DND-41 (cell line): ENCODE measurements around the gene EPB41L2.

Experiments
- ATAC-seq: fragments of 200-7000 bp; cut with Tn5 transposase; 3 replicates; pipeline ENCODE4 v1.9.1; 2021; ENCODE audit warnings: low read depth; ENCODE audit not compliant: insufficient read depth
- DNase-seq: peaks from one replicate; pipeline ENCODE4 v3.0.0-alpha.2; 2020
- H2AFZ ChIP-seq: 2 replicates; pipeline ENCODE4 v1.6.0; 2012; ENCODE audit warnings: low read depth, low read length
- H3K27ac ChIP-seq: 2 replicates; pipeline ENCODE4 v1.5.1; 2012; ENCODE audit warnings: low read length, inconsistent platforms
- H3K27me3 ChIP-seq: fragments of 200-600 bp; sonication (generic); 2 replicates; pipeline ENCODE4 v1.6.0; 2012; ENCODE audit warnings: low read length, mild to moderate bottlenecking, inconsistent platforms; ENCODE audit not compliant: insufficient read depth, poor library complexity
- H3K36me3 ChIP-seq: 2 replicates; pipeline ENCODE4 v1.5.1; 2012; ENCODE audit warnings: low read length, inconsistent platforms; ENCODE audit not compliant: insufficient read depth
- H3K4me1 ChIP-seq: 2 replicates; pipeline ENCODE4 v1.5.1; 2012; ENCODE audit warnings: mild to moderate bottlenecking, low read length; ENCODE audit not compliant: insufficient read depth
- H3K4me2 ChIP-seq: 2 replicates; pipeline ENCODE4 v1.6.0; 2012; ENCODE audit warnings: mild to moderate bottlenecking, moderate library complexity, low read length, inconsistent platforms; ENCODE audit not compliant: insufficient read depth
- H3K4me3 ChIP-seq, 2 experiments: fragments of 200-600 bp in 1 of 2; shearing (Covaris generic) in 1 of 2; 2 replicates each; pipeline ENCODE4 v1.5.1; 2012 to 2016; ENCODE audit warnings: inconsistent platforms in 2 of 2, low read length in 2 of 2, mild to moderate bottlenecking in 2 of 2, low read depth in 1 of 2, moderate library complexity in 1 of 2
- H3K79me2 ChIP-seq: 2 replicates; pipeline ENCODE4 v1.6.0; 2012; ENCODE audit warnings: low read length, inconsistent platforms; ENCODE audit not compliant: insufficient read depth
- H3K9ac ChIP-seq: 2 replicates; pipeline ENCODE4 v1.6.0; 2012; ENCODE audit warnings: low read depth, mild to moderate bottlenecking, inconsistent platforms, low read length, moderate library complexity
- H3K9me3 ChIP-seq: 2 replicates; pipeline ENCODE4 v1.5.1; 2012; ENCODE audit warnings: low read length, moderate library complexity, mild to moderate bottlenecking, inconsistent platforms; ENCODE audit not compliant: insufficient read depth, severe bottlenecking
- H4K20me1 ChIP-seq: 2 replicates; pipeline ENCODE4 v1.6.0; 2012; ENCODE audit warnings: low read length; ENCODE audit not compliant: insufficient read depth
- EZH2 ChIP-seq: IDR thresholded peaks from 3 replicates; pipeline ENCODE4 v1.6.1; 2012; ENCODE audit warnings: borderline replicate concordance, low read depth, mild to moderate bottlenecking, moderate library complexity, low read length, inconsistent platforms; ENCODE audit not compliant: severe bottlenecking
- TF ChIP-seq, protein P1 (sequence below): IDR thresholded peaks from 2 replicates; pipeline ENCODE4 v1.5.1; 2012; ENCODE audit warnings: borderline replicate concordance, low read length, moderate library complexity, mild to moderate bottlenecking; ENCODE audit not compliant: poor library complexity, severe bottlenecking; ENCODE audit errors: extremely low read depth

EPB41L2 gene

DNA sequence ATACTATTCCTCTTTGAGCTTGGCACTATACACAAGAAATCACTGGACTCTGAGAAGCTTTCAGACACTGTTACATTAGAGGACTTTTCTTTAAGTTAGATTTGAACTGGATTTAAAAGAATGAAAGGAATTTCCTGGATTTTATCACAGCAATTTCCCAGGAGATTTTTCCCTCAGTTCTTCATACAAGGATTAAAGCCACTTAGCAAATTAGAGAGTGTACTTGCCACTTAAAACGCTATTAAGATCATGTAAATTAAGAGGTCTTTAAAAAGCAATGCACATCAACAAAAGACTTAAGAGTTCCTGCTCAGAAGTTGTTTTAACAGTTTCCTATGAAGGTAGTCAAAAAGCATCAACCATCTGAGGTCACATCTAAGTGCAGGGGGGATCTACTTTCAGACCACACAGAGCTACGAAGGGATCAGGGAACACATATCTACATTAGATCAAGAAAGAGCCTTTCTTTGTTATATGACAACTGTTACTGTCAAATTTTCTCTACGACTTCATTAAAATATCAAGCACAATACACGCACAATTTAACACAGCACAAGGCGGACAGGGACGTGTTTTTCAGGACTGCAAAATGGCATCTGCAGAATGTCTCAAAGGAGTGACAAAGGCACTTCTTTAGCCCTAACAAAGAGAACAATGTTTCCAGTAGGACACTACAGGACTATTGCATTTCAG lies 65.8 kb downstream of the EPB41L2 start:
- Histone ChIP-seq H3K79me2 (peaks cover 86% of the 10 kb centered on the region), H3K9me3 (no peaks in the 10 kb centered on the region), H2AFZ (no peak overlapping the region), H3K4me3 (no peak overlapping the region), H3K27ac (no peak overlapping the region), H3K36me3 (no peaks in the 10 kb centered on the region), H4K20me1 (peaks cover 9% of the 10 kb centered on the region; the same call in 1 of the 2 replicates), H3K27me3 (no peaks in the 10 kb centered on the region), H3K4me1 (peaks cover 6% of the 10 kb centered on the region; the same call in 1 of the 2 replicates), H3K9ac (no peak overlapping the region), H3K4me2 (no peak overlapping the region)
- TF ChIP-seq EZH2, result no peak
- TF ChIP-seq, protein P1, sequence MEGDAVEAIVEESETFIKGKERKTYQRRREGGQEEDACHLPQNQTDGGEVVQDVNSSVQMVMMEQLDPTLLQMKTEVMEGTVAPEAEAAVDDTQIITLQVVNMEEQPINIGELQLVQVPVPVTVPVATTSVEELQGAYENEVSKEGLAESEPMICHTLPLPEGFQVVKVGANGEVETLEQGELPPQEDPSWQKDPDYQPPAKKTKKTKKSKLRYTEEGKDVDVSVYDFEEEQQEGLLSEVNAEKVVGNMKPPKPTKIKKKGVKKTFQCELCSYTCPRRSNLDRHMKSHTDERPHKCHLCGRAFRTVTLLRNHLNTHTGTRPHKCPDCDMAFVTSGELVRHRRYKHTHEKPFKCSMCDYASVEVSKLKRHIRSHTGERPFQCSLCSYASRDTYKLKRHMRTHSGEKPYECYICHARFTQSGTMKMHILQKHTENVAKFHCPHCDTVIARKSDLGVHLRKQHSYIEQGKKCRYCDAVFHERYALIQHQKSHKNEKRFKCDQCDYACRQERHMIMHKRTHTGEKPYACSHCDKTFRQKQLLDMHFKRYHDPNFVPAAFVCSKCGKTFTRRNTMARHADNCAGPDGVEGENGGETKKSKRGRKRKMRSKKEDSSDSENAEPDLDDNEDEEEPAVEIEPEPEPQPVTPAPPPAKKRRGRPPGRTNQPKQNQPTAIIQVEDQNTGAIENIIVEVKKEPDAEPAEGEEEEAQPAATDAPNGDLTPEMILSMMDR, result no peak
- ATAC-seq, result 0 out of 3 replicates have a peak, but pooled peaks have one; percentile 37
- no peak for DNase-seq

DNA sequence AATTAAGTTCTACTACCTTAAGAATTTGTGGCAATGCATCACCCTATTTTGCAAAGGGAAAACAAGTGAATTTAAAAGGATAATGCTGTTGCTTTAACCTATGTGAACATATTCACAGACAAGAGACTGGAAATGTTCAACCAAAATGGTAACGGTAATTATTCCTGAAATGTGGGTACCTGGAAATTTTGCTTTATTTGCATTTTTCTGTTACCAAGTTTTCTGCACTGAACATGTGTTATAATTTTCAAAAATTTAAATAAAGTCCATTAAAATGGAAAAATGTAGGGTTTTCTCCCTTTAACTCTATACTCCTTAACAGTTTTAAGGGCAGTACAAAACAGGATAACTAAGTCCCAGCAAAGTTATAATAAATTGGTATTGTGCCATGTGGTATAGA lies 66.4 kb downstream of the EPB41L2 start:
- TF ChIP-seq, protein P1, result no peak
- TF ChIP-seq EZH2, result no peak
- Histone ChIP-seq H3K27me3 (no peaks in the 10 kb centered on the region), H3K36me3 (no peaks in the 10 kb centered on the region), H3K79me2 (peaks cover 84% of the 10 kb centered on the region), H2AFZ (no peak overlapping the region), H3K9me3 (no peaks in the 10 kb centered on the region), H3K4me3 (no peak overlapping the region), H3K4me2 (no peak overlapping the region), H3K9ac (no peak overlapping the region), H3K27ac (no peak overlapping the region), H4K20me1 (peaks cover 6% of the 10 kb centered on the region; the same call in 1 of the 2 replicates), H3K4me1 (peaks cover 6% of the 10 kb centered on the region; the same call in 1 of the 2 replicates)
- no peak for DNase-seq
- no peak for ATAC-seq

DNA sequence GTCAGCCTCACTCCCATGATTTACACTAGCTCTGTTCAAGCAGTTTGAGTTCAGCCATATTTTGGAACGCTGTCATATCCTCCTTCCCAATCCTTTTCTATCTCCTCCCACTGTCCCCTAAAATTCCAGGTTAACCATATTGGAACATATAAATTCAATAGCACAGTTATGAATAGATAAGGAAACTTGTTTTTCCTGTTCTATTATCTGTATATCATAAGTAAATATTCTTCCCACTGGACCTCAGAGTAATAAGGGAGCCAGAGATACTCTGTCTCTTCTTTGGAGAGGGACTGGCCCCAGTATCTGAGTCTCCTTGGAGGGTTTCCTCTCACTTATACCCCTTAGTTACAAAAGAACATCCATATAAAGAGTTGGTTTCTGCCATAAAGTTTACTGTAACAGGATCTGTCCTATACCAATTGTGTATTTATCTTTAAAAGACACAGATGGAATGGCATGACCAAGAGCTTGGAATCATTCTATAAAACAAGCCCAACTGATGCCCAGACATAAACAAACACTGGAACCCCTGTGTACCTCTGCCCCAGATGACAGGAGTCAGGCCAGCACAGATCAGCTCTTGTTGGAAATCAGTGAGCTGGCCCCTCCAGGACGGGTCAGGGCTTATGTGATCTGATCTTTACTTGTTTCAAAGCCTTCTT lies 67.1 kb downstream of the EPB41L2 start:
- no peaks in the 10 kb centered on the region for H3K27me3 ChIP-seq
- no peak for ATAC-seq
- no peaks in the 10 kb centered on the region for H3K9me3 ChIP-seq
- peaks cover 6% of the 10 kb centered on the region; the same call in 1 of the 2 replicates for H3K4me1 ChIP-seq
- H3K4me2 ChIP-seq, result no peak overlapping the region
- H3K4me3 ChIP-seq, result no peak overlapping the region
- peaks cover 6% of the 10 kb centered on the region; the same call in 1 of the 2 replicates for H4K20me1 ChIP-seq
- peaks cover 83% of the 10 kb centered on the region for H3K79me2 ChIP-seq
- TF ChIP-seq, protein P1, result no peak
- no peak for TF ChIP-seq EZH2
- no peak for DNase-seq
- H2AFZ ChIP-seq, result no peak overlapping the region
- no peaks in the 10 kb centered on the region for H3K36me3 ChIP-seq
- no peak overlapping the region for H3K27ac ChIP-seq
- no peak overlapping the region for H3K9ac ChIP-seq
